ENCODE data around the gene KAT6B.

The KAT6B gene

DNA sequence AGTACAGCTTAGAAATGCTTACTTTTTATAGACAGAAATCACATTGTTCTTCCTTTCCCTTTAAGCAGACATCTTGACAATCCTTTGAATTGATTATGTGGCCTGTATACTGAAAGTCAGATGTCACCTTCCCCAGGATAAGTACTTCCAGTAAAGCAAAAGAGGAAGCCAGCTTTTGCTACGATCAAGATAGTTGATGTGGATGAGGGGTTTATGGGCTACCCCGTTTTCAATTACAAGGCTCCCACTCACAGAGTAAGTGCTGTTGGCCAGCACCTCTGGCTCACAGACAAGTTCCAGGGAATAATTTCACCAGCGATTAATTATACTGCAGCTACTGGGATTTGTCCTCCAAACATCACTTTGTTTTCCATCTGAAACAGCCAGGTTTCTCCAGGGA lies 189.9 kb downstream of the KAT6B start:
- TF ChIP-seq, protein P1, sequence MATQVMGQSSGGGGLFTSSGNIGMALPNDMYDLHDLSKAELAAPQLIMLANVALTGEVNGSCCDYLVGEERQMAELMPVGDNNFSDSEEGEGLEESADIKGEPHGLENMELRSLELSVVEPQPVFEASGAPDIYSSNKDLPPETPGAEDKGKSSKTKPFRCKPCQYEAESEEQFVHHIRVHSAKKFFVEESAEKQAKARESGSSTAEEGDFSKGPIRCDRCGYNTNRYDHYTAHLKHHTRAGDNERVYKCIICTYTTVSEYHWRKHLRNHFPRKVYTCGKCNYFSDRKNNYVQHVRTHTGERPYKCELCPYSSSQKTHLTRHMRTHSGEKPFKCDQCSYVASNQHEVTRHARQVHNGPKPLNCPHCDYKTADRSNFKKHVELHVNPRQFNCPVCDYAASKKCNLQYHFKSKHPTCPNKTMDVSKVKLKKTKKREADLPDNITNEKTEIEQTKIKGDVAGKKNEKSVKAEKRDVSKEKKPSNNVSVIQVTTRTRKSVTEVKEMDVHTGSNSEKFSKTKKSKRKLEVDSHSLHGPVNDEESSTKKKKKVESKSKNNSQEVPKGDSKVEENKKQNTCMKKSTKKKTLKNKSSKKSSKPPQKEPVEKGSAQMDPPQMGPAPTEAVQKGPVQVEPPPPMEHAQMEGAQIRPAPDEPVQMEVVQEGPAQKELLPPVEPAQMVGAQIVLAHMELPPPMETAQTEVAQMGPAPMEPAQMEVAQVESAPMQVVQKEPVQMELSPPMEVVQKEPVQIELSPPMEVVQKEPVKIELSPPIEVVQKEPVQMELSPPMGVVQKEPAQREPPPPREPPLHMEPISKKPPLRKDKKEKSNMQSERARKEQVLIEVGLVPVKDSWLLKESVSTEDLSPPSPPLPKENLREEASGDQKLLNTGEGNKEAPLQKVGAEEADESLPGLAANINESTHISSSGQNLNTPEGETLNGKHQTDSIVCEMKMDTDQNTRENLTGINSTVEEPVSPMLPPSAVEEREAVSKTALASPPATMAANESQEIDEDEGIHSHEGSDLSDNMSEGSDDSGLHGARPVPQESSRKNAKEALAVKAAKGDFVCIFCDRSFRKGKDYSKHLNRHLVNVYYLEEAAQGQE (IDR thresholded peaks at IDR 0.05; ENCODE audit: insufficient read depth in 1 of 2, low read depth in 2 of 2, low read length in 2 of 2) = no peak
- no peak for TF ChIP-seq SIN3A (IDR thresholded peaks at IDR 0.05; ENCODE audit: borderline replicate concordance, insufficient read depth, low read length)
- TF ChIP-seq POLR2AphosphoS5 (IDR thresholded peaks at IDR 0.05; ENCODE audit: low read depth, low read length) = no peak
- TF ChIP-seq FOXP2 (optimal IDR thresholded peaks at IDR 0.05; ENCODE audit: borderline replicate concordance, extremely low read depth, extremely low read length, insufficient read depth) = no peak
- TF ChIP-seq TAF1 (IDR thresholded peaks at IDR 0.05; ENCODE audit: borderline replicate concordance, insufficient read depth, low read length) = no peak

DNA sequence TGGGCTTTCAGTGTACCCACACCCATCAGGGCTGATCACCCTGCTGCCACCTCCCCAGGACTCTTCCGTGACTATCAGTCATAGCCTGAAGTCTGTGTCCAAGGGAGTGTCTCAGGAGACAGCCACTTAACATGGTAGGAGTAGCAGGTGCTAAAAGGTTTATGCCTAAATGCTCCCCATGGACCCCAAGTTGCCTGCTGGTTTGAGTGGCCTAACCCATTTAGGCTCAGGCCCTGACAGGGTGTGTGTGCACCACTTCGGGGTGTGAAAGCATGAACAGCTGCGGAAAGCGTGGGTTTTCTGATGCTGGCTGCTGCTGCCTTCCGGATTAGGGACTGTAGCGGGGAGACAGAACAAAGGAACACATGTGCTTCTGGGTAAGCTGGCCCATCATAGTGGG lies 191.9 kb downstream of the KAT6B start:
- TF ChIP-seq POLR2AphosphoS5 (IDR thresholded peaks at IDR 0.05; ENCODE audit: low read depth, low read length) (no peak), TAF1 (IDR thresholded peaks at IDR 0.05; ENCODE audit: borderline replicate concordance, insufficient read depth, low read length) (no peak), FOXP2 (optimal IDR thresholded peaks at IDR 0.05; ENCODE audit: borderline replicate concordance, extremely low read depth, extremely low read length, insufficient read depth) (no peak)
- TF ChIP-seq, protein P1 (IDR thresholded peaks at IDR 0.05; ENCODE audit: insufficient read depth in 1 of 2, low read depth in 2 of 2, low read length in 2 of 2) = no peak

DNA sequence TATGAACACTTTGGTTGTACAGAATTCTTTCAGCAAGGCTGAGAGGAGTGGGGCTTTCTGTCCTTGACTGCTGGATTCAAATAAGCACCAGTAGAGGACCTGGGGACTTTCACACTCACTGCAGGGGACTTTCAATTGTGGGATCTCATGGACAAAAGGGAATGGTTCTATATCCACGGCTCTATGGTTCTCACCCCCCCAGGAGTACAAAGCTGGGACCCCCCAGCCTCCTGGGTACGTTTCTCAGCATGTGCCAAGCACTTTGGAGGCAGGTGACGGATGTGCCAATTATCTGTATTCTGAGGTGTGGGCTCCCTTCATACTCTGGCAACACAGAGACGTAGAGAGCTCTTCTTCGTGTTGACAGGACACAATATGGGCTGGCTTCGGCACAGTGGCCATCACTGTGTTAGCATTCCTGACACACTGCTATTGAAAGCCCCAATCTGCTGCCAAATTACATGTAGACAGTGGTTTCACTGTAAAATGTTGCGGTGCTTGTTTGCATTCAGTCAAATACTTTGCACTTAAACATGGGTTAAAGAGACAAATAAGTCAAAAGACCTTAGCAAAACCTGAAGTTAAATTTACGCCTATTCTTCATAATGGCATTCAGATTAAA lies 192.4 kb downstream of the KAT6B start:
- TF ChIP-seq POLR2AphosphoS5 (IDR thresholded peaks at IDR 0.05; ENCODE audit: low read depth, low read length) (no peak), FOXP2 (optimal IDR thresholded peaks at IDR 0.05; ENCODE audit: borderline replicate concordance, extremely low read depth, extremely low read length, insufficient read depth) (no peak), TAF1 (IDR thresholded peaks at IDR 0.05; ENCODE audit: borderline replicate concordance, insufficient read depth, low read length) (no peak), SIN3A (IDR thresholded peaks at IDR 0.05; ENCODE audit: borderline replicate concordance, insufficient read depth, low read length) (no peak)
- TF ChIP-seq, protein P1 (IDR thresholded peaks at IDR 0.05; ENCODE audit: insufficient read depth in 1 of 2, low read depth in 2 of 2, low read length in 2 of 2) = no peak

DNA sequence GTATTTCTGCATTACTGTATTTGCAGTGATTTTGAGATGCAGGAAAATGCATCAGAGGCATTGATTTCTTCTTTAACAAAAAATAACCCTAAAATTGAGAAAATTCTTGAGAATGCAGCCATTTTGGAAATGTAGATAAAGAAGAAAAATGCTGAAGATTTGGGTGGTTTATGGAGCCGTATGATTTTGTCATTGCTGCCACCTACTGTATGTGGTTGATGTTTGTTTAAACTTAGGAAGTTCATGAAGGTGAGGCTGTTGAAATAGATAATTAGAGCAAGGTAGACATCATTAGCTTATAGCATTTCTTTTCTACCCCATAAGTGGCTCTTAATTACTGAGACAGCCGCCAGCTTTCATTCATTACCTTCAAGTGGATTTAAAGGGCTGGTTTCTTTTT lies 193.0 kb downstream of the KAT6B start:
- no peak for TF ChIP-seq SIN3A (IDR thresholded peaks at IDR 0.05; ENCODE audit: borderline replicate concordance, insufficient read depth, low read length)
- no peak for TF ChIP-seq TAF1 (IDR thresholded peaks at IDR 0.05; ENCODE audit: borderline replicate concordance, insufficient read depth, low read length)
- TF ChIP-seq, protein P1 (IDR thresholded peaks at IDR 0.05; ENCODE audit: insufficient read depth in 1 of 2, low read depth in 2 of 2, low read length in 2 of 2) = no peak
- no peak for TF ChIP-seq POLR2AphosphoS5 (IDR thresholded peaks at IDR 0.05; ENCODE audit: low read depth, low read length)
- no peak for TF ChIP-seq FOXP2 (optimal IDR thresholded peaks at IDR 0.05; ENCODE audit: borderline replicate concordance, extremely low read depth, extremely low read length, insufficient read depth)

DNA sequence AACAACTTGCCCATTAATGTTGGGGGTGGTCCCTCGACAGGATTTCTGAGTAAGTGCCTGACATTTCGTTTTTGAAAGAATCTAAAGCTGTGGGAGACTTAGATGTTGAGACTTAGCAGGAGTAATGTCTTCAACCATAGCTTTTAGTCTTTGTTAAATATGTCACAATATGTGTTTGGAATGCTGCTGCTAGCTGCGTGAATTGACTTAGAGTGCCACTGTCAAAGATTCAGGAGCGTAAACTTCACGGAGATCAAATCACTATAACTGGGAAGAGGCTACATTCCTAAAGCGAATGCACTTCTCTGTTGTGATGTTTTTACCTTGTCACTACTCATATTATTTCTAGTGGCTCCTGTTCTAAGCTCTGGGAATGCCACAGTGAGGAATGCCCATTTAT lies 193.8 kb downstream of the KAT6B start:
- TF ChIP-seq POLR2AphosphoS5 (IDR thresholded peaks at IDR 0.05; ENCODE audit: low read depth, low read length) = no peak
- no peak for TF ChIP-seq FOXP2 (optimal IDR thresholded peaks at IDR 0.05; ENCODE audit: borderline replicate concordance, extremely low read depth, extremely low read length, insufficient read depth)
- TF ChIP-seq, protein P1 (IDR thresholded peaks at IDR 0.05; ENCODE audit: insufficient read depth in 1 of 2, low read depth in 2 of 2, low read length in 2 of 2) = no peak
- TF ChIP-seq TAF1 (IDR thresholded peaks at IDR 0.05; ENCODE audit: borderline replicate concordance, insufficient read depth, low read length) = no peak
- TF ChIP-seq SIN3A (IDR thresholded peaks at IDR 0.05; ENCODE audit: borderline replicate concordance, insufficient read depth, low read length) = no peak
